ENCODE results near the gene NFATC1.

NFATC1 gene

GRCh38 chr18:79395761-79396404, at the start of gene NFATC1:
NFATC1 (plus strand) TSS chr18:79395930; CDS start chr18:79396225, 295 bp downstream.
- DNase-seq = peak; percentile 50

GRCh38 chr18:79345981-79346380, 49.7 kb upstream of the NFATC1 start:
- no peak for DNase-seq

- no peak for DNase-seq
Observed at GRCh38 chr18:79348066-79348465, 47.7 kb upstream of the NFATC1 start.

DNA sequence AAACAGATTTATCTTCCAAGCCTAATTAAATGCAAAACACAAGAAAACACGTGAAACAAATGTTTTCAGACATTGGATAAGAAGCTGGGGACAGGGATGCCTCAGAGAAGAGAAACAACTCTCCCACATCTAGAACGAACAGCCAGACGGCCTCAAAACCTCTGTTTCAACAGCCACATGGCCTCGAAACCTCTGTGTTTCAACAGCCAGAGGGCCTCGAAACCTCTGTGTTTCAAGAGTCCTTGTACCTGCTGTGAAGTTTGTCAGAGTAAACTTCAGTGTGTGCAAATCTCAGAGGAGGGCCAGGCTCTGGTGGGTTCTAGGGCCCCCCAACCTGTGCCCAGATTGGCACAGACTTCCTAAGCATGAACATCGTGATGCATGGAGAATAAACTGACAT, 43.3 kb upstream of the NFATC1 start:
- DNase-seq = no peak

- no peak for DNase-seq
Observed at GRCh38 chr18:79353267-79353666, 42.5 kb upstream of the NFATC1 start.

- no peak for DNase-seq
Observed at GRCh38 chr18:79354350-79354749, 41.4 kb upstream of the NFATC1 start.

- DNase-seq = no peak
Observed at GRCh38 chr18:79355433-79356335, 40.0 kb upstream of the NFATC1 start.

- DNase-seq = no peak
Observed at GRCh38 chr18:79356435-79356834, 39.3 kb upstream of the NFATC1 start.

DNA sequence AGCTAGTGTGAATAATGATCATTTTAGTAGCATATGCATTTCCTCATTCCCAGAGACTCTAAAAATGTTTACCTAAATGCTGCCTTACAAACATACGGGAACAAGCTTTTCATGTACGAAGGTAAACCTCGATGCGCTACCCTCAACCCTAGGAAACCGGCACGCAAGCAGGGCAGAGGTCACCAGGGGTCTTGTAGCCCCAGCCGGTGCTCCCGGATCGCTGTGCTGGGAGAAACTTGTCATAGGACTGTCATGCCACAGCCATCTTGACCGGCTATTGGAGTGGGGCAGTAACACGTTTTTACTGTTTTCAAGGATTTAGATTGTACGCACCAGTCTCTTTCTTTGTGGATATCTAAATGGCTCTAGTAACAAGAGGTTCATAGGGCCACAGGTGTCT, 34.8 kb upstream of the NFATC1 start:
- DNase-seq = no peak

- DNase-seq = peak; percentile 93
Observed at GRCh38 chr18:79361766-79362522, 33.8 kb upstream of the NFATC1 start.

- no peak for DNase-seq
Observed at GRCh38 chr18:79365701-79366100, 30.0 kb upstream of the NFATC1 start.

DNA sequence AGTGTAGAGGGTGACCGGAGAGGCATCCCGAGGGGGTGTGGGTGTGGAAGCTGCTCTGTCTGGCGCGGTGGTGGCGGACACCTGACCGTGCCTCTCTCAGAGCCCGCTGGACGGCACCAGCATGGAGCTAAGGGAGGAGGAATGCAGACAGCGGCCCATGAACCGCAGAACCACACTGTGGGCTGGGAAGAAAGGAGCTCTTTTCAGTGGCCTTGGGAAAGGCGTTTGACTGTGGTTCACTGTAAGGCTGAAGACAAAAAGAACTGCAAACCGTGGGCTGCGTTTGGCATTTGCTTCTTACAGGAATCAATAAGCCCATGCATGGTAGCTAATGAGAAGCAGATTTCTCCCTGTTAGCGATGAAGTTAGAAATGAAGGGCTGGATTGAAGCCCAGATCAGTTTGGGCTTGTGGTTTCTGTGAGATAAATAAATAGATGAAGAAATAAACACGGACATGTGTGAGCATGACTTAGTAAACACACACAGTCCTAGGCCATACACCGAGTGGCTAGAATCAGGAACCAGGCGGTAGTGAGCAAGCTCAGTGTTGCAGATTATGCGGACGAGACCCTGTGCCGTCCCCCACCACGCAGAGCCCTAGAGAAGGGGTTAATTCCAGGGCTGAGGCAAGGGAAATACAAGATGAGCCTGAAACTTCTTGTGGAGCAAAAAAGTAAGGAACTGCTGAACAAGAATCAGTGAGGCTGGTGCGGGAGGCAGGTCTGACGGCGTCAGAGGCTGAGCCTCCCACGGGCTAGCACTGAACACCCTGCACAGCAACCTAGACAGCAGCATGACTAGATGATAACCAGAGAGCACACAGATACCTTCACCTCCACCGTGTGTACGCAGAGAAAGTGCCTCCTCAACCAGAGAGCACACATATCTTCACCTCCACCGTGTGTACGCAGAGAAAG, 29.3 kb upstream of the NFATC1 start:
- DNase-seq = peak; percentile 32

DNA sequence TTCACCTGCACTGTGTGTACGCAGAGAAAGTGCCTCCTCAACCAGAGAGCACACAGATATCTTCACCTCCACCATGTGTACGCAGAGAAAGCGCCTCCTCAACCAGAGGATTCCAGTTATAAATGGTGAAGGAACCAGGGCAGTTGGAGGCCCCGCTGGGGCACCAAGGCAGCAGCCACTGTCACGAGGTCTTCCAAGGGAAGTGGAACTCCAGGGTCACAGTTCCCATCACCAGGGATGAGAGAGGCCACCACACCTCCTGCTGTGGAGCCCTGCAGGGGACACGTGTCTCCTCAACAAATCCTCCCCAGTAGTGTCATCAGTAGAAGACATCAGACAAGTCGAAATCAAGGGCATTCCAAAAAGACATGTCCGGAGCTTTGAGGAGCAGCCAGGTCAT, 28.2 kb upstream of the NFATC1 start:
- no peak for DNase-seq

- DNase-seq = no peak
Observed at GRCh38 chr18:79367989-79368388, 27.7 kb upstream of the NFATC1 start.

DNA sequence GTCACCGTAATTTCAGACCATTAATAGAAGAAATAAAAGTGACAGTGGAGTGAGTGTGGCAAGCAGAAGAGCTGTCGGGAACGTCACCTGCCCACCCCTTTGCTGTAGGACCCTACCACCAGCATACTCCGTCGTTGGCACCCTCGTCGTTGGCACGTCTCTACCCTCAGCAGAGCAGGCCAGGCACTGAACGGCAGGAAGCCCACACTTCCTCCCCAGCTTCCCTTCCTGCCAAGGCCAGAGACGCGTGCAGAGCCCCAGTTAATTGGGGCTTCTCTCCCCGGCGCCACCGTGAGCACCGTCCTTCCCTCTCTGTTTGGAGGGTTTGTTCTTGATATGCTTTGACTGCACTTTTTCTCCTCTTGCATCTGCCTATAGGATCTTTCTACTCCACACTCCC, 27.0 kb upstream of the NFATC1 start:
- no peak for DNase-seq

DNA sequence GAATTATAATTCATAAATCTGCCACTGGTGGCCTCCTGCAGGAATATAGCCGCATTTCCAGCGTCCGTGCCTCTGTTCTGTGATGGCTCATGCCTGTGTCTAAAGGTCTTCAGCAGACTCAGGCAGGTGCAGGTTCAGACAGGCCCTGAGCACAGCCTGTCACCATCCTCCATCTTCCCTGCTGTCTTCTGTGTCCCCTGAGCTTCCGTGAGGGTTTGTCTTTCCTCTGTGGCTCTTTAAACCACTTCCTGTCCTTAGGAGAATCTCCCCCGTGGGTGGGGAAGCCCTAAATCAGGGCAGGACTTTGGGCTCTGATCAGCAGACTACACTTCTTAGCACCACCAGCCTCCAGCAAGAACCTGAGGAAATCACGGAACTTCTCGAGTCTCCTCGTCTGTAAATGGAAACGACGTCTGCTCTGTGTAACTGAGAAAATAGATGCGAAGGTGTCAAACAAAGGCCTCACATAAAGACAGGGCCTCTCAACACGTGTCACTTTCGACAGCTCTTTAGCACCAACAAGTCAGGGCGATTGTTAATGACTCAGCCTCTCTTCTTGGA, 24.1 kb upstream of the NFATC1 start:
- no peak for DNase-seq

DNA sequence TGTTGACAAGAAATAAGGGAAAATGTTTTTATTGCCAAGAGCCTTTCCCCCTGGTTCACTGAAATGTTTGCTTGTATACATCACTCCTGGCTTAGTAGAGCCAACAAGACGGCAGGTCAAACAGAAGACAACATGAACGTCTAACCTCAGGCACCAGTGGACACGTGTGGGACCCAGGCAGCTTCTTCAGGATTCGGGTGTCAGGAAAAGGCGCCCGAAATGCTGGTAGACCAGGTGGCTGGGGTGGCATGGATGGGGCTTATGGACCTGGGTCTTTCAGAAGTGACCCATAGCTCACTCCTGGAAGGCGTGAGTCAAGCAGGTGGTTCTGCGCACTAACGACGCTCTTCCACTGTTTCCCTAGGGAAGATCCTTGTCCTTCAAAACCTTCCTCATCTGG, 23.3 kb upstream of the NFATC1 start:
- DNase-seq = no peak

- DNase-seq = no peak
Observed at GRCh38 chr18:79372991-79373390, 22.7 kb upstream of the NFATC1 start.

GRCh38 chr18:79373736-79374135, 22.0 kb upstream of the NFATC1 start:
- DNase-seq = no peak

GRCh38 chr18:79374408-79375171, 21.1 kb upstream of the NFATC1 start:
- no peak for DNase-seq

DNA sequence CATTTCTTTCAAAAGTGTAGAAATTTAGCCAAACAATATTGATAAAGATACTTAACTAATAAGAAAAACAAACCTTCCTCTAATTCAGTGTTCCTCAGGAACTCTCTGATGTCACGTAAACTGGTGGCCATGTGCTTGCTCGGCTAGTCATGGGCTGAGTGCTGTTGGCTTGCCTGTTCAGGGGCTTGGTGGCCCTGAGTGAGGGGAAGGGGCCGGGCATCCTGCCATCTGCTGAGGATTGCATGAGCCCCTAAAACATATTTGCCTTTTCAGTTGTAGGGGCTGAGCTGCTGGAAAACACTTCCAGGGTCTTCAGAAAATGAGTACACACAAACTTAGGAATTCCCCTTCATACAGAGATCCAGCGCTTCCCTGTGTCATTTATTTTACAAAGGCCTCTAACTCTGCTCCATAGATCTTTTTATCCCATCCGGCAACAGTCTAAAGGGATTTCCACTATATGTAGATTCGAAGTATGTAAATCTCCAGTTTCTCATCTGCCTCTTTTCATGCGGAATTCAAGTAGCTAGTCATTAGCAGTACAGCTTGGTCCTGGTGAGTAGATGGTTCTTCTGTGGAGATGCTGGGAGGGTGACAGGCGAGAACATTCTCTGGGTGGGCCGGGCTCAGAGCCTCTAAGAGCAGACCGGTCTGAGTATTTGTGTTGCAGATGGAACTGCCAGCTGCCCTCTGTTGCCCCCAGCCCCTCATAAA, 20.1 kb upstream of the NFATC1 start:
- no peak for DNase-seq
